HG02763 (cell line): ENCODE data around the gene MDH1B.
"Not testable (repeated sequence)": the region's sequence is repeated elsewhere in the genome, so short reads cannot be mapped to it uniquely, and the experiment has no call there.

Experiments used
- ATAC-seq: cut with Tn5 transposase; IDR thresholded peaks from one replicate; pipeline ENCODE4 v1.9.1; 2021; ENCODE audit warnings: mild to moderate bottlenecking, moderate library complexity; ENCODE audit not compliant: unreplicated experiment

The MDH1B gene

GRCh38 chr2:206774871-206775270, 9.7 kb upstream of the MDH1B start:
- no peak for ATAC-seq

GRCh38 chr2:206766057-206766930, 1.2 kb upstream of the MDH1B start:
- ATAC-seq, result no peak

- peak; percentile 36 for ATAC-seq
Observed at GRCh38 chr2:206764673-206765241, 371 bp downstream of the MDH1B start.

GRCh38 chr2:206756816-206757215, 8.3 kb downstream of the MDH1B start:
- no peak for ATAC-seq

- ATAC-seq, result no peak
Observed at GRCh38 chr2:206740800-206741199, 24.3 kb downstream of the MDH1B start.

- ATAC-seq, result no peak
Observed at GRCh38 chr2:206739271-206739670, 25.9 kb downstream of the MDH1B start.

GRCh38 chr2:206736935-206737334, 28.2 kb downstream of the MDH1B start:
- ATAC-seq, result no peak

GRCh38 chr2:206733341-206733740, 31.8 kb downstream of the MDH1B start:
- ATAC-seq, result no peak

- ATAC-seq, result no peak
Observed at GRCh38 chr2:206728277-206729199, 36.6 kb downstream of the MDH1B start.

GRCh38 chr2:206727287-206727686, 37.8 kb downstream of the MDH1B start:
- no peak for ATAC-seq

- no peak for ATAC-seq
Observed at GRCh38 chr2:206723288-206723687, 41.8 kb downstream of the MDH1B start.

GRCh38 chr2:206721256-206721920, 43.7 kb downstream of the MDH1B start:
- peak; percentile 66 for ATAC-seq

GRCh38 chr2:206718296-206718695, 46.8 kb downstream of the MDH1B start, which contains the start of gene DYTN:
Gene DYTN (minus strand): TSS chr2:206718396. CDS start chr2:206718279, 117 bp downstream.
- ATAC-seq, result no peak

GRCh38 chr2:206716623-206717022, 48.5 kb downstream of the MDH1B start:
- no peak for ATAC-seq

GRCh38 chr2:206715183-206715582, 49.9 kb downstream of the MDH1B start:
- not testable (repeated sequence) for ATAC-seq

GRCh38 chr2:206713746-206714145, 51.4 kb downstream of the MDH1B start:
- ATAC-seq, result no peak

GRCh38 chr2:206708286-206708685, 56.8 kb downstream of the MDH1B start:
- no peak for ATAC-seq

GRCh38 chr2:206707164-206707701, 57.9 kb downstream of the MDH1B start:
- ATAC-seq, result no peak

- no peak for ATAC-seq
Observed at GRCh38 chr2:206701952-206702605, 63.0 kb downstream of the MDH1B start.

GRCh38 chr2:206700156-206700555, 65.0 kb downstream of the MDH1B start:
- no peak for ATAC-seq
